MM.1S (cell line): ENCODE results near the gene KSR1.

Experiments used
- CTCF ChIP-seq: fragments of 300-600 bp; sonication (generic); IDR thresholded peaks from 2 replicates; pipeline ENCODE4 v1.5.1; 2016; ENCODE audit warnings: antibody characterized with exemption, low read length, mixed read lengths
- EZH2 ChIP-seq: fragments of 300-600 bp; sonication (generic); optimal IDR thresholded peaks from 2 replicates; pipeline ENCODE3; 2017; ENCODE audit warnings: low read depth, mild to moderate bottlenecking, antibody characterized with exemption, low read length, mixed read lengths
- EZH2phosphoT487 ChIP-seq: fragments of 300-600 bp; sonication (generic); IDR thresholded peaks from 2 replicates; pipeline ENCODE4 v1.6.1; 2018; ENCODE audit warnings: antibody characterized with exemption, low read length

GRCh38 chr17:27485716-27486495 is 29.7 kb downstream of the KSR1 start:
- no peak for TF ChIP-seq EZH2phosphoT487
- no peak for TF ChIP-seq CTCF
- no peak for TF ChIP-seq EZH2
